ENCODE data around the gene TNFRSF12A. TPM values are rescaled to one million over a fixed set of nuclear protein-coding genes. Genes with fewer than 3 reads are reported as not detected.

Gene TNFRSF12A
- polyA plus RNA-seq, 1 experiment: 282 TPM

- H3K36me3 ChIP-seq (ENCODE audit: control insufficient read depth, insufficient read depth, low read length): peaks cover 11% of the 10 kb centered on the region
- CTCF ChIA-PET: interaction anchor here (0.9 to 6.3 kb wide), 6 partner anchors 9 to 110 kb away, joined by 3 to 78 read pairs (median 8); partner anchors contain the start of gene PAQR4
- H3K4me3 ChIP-seq (ENCODE audit: low read depth, low read length): peak overlapping the region; percentile 97
- no peak for DNase-seq (ENCODE audit: low read depth)
- no peak for TF ChIP-seq CTCF (IDR thresholded peaks at IDR 0.05; ENCODE audit: insufficient read depth, low read depth, low read length)
- POLR2A ChIA-PET: interaction anchor here (0.6 to 0.9 kb wide), 3 partner anchors 12 to 47 kb away, joined by 3 read pairs; no protein-coding TSS in a partner anchor
- no peaks in the 10 kb centered on the region for H3K27me3 ChIP-seq (ENCODE audit: control insufficient read depth, insufficient read depth, low read length)
Measured at GRCh38 chr16:3019594-3020246, 448 bp upstream of the TNFRSF12A start.

- no peak; the same call in 1 of the 2 replicates for TF ChIP-seq CTCF (IDR thresholded peaks at IDR 0.05; ENCODE audit: insufficient read depth, low read depth, low read length)
- ChIA-PET CTCF (interaction anchor here (1.2 to 6.3 kb wide), 7 partner anchors 10 to 153 kb away, joined by 3 to 78 read pairs (median 5); no protein-coding TSS in a partner anchor), POLR2A (interaction anchor here (0.6 to 1.1 kb wide), 4 partner anchors 11 to 114 kb away, joined by 3 to 4 read pairs (median 3); partner anchors contain the start of gene ZNF213)
- Histone ChIP-seq H3K36me3 (ENCODE audit: control insufficient read depth, insufficient read depth, low read length) (peaks cover 14% of the 10 kb centered on the region), H3K4me3 (ENCODE audit: low read depth, low read length) (peak overlapping the region; percentile 97), H3K27me3 (ENCODE audit: control insufficient read depth, insufficient read depth, low read length) (no peaks in the 10 kb centered on the region)
- peak; percentile 27 for DNase-seq (ENCODE audit: low read depth)
Measured at GRCh38 chr16:3020604-3021448, 658 bp downstream of the TNFRSF12A start.

- CTCF ChIA-PET: interaction anchor here (1.6 to 6.3 kb wide), 6 partner anchors 10 to 153 kb away, joined by 5 to 78 read pairs (median 14); no protein-coding TSS in a partner anchor
- POLR2A ChIA-PET: interaction anchor here (0.6 to 1.1 kb wide), 3 partner anchors 14 to 702 kb away, joined by 3 to 15 read pairs (median 4); partner anchors contain the start of gene ZNF213
- DNase-seq (ENCODE audit: low read depth): peak; percentile 68
- TF ChIP-seq CTCF (IDR thresholded peaks at IDR 0.05; ENCODE audit: insufficient read depth, low read depth, low read length): peak; percentile 55
- Histone ChIP-seq H3K36me3 (ENCODE audit: control insufficient read depth, insufficient read depth, low read length) (peaks cover 20% of the 10 kb centered on the region), H3K27me3 (ENCODE audit: control insufficient read depth, insufficient read depth, low read length) (no peaks in the 10 kb centered on the region), H3K4me3 (ENCODE audit: low read depth, low read length) (peak overlapping the region; percentile 97)
Measured at GRCh38 chr16:3021449-3022207, 1.5 kb downstream of the TNFRSF12A start.

GRCh38 chr16:3022208-3022683, 2.1 kb downstream of the TNFRSF12A start:
- Histone ChIP-seq H3K36me3 (ENCODE audit: control insufficient read depth, insufficient read depth, low read length) (peaks cover 26% of the 10 kb centered on the region), H3K4me3 (ENCODE audit: low read depth, low read length) (peak overlapping the region; percentile 97), H3K27me3 (ENCODE audit: control insufficient read depth, insufficient read depth, low read length) (no peaks in the 10 kb centered on the region)
- CTCF ChIA-PET: interaction anchor here (1.2 to 6.3 kb wide), 6 partner anchors 9 to 154 kb away, joined by 4 to 78 read pairs (median 10); no protein-coding TSS in a partner anchor
- POLR2A ChIA-PET: interaction anchor here (0.6 to 1.0 kb wide), 2 partner anchors 113 to 702 kb away, joined by 4 to 15 read pairs; partner anchors contain the start of gene ZNF213
- DNase-seq (ENCODE audit: low read depth): peak; percentile 75
- TF ChIP-seq CTCF (IDR thresholded peaks at IDR 0.05; ENCODE audit: insufficient read depth, low read depth, low read length): no peak
